DOHH2 (cell line): Measurements from ENCODE around the gene TXK.

Source experiments
- CTCF ChIP-seq: fragments of 200-600 bp; sonication (generic); IDR thresholded peaks from one replicate; pipeline ENCODE4 v1.5.1; 2014; ENCODE audit warnings: antibody characterized with exemption, mild to moderate bottlenecking, low read depth, low read length; ENCODE audit not compliant: poor library complexity, severe bottlenecking
- EZH2phosphoT487 ChIP-seq: fragments of 200-600 bp; sonication (generic); IDR thresholded peaks from 2 replicates; pipeline ENCODE4 v1.6.1; 2017; ENCODE audit warnings: borderline replicate concordance, mild to moderate bottlenecking, antibody characterized with exemption, low read length, moderate library complexity, mixed read lengths

- no peak for TF ChIP-seq CTCF
- no peak for TF ChIP-seq EZH2phosphoT487
Measured at GRCh38 chr4:48027653-48028052, 106.4 kb downstream of the TXK start.
